GM12873 (cell line): ENCODE measurements around the gene TOR2A.

Experiments used
- TF ChIP-seq, protein P1 (sequence below): IDR thresholded peaks from 2 replicates; pipeline ENCODE4 v1.5.1; 2012; ENCODE audit warnings: low read depth, mild to moderate bottlenecking, moderate library complexity, low read length, control low read depth; ENCODE audit not compliant: insufficient read depth; ENCODE audit errors: missing control alignments

Gene TOR2A

DNA sequence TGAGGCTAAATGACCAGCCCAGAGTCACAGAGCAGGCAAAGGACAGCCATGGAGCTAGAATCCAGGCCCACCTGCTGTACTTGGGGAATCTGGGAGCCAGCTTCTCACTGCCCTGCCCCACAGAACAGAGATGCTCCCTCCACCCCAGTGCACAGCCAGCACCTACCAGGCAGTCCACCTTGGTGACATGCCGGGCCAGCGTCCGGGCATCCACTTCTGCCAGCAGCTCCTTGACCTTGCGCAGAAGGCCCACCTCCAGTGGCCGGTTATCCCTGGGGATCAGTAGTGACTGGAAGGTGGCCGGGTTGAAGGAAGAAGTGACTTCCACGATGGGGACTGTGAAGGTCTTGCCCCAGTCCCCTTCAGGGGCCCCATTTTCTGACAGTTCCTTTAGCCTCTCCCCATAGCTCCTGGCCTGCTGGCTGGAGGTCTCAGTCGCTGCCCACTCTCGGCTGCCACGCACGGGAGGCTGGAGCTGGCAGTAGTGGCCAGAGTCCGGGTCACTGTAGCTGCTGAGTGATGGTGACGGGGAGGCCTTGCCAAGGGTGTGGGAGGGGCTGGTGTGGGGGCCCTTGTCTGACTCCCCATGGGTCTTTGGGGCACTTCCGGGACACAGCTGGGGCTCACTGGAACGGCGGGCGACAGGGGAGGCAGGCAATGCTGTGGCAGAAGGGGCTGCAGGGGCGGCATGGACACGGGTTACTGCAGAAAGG lies 9.5 kb upstream of the TOR2A start:
- TF ChIP-seq, protein P1, sequence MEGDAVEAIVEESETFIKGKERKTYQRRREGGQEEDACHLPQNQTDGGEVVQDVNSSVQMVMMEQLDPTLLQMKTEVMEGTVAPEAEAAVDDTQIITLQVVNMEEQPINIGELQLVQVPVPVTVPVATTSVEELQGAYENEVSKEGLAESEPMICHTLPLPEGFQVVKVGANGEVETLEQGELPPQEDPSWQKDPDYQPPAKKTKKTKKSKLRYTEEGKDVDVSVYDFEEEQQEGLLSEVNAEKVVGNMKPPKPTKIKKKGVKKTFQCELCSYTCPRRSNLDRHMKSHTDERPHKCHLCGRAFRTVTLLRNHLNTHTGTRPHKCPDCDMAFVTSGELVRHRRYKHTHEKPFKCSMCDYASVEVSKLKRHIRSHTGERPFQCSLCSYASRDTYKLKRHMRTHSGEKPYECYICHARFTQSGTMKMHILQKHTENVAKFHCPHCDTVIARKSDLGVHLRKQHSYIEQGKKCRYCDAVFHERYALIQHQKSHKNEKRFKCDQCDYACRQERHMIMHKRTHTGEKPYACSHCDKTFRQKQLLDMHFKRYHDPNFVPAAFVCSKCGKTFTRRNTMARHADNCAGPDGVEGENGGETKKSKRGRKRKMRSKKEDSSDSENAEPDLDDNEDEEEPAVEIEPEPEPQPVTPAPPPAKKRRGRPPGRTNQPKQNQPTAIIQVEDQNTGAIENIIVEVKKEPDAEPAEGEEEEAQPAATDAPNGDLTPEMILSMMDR, result no peak

DNA sequence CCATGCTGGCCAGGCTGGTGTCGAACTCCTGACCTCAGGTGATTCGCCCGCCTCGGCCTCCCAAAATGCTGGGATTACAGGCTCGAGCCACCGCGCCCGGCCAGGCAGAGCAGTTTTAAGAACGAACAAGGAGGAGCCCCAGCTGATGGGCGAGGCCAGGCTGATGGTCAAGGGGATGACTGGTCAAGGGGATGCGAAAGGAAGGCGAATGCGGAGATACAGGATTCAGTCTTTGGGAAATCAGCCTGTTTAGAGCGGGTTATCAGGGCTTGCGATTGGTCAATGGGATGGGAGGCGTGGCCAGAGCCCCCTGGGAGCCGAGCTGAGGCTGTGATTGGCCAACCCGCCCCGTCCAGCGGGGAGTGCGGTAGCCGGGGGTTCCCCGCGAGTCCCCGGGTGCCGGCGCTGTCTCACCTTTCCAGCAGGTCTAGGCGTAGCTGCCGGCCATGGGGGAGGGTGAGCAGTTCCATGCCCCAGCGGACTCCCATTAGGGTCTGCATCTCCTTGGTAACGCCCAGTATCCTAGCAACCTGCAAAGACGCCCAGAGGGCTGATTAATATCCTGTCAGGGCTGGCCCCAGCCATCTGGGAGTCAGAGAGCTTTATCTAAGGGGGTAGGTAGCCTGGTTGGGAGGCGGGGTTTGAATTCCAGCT lies 7.5 kb upstream of the TOR2A start:
- TF ChIP-seq, protein P1, result no peak

DNA sequence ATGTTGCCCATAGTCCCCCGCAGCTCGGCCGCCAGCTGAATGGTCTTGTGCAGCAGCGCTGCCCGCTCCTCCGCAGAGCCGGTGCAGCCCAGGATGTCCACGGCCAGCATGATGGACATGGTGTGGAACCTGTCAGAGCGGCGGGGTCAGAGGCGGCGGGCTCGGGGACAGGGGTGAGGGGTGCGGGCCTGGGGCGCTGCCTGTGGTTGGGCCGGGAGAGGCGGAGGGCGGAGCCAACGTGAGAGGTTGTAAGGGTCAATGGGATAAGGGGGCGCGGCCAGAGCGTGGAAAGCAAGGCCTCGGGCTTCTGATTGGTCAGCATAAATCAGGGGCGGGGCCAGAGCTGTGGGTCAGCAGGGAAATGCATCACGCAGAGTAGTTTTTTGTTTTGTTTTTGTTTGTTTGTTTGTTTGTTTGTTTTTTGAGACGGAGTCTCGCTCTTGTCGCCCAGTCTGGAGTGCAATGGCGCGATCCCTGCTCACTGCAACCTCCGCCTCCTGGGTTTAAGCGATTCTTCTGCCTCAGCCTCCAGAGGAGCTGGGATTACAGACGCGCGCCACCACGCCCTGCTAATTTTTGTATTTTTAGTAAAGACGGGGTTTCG lies 6.8 kb upstream of the TOR2A start:
- TF ChIP-seq, protein P1, result no peak

DNA sequence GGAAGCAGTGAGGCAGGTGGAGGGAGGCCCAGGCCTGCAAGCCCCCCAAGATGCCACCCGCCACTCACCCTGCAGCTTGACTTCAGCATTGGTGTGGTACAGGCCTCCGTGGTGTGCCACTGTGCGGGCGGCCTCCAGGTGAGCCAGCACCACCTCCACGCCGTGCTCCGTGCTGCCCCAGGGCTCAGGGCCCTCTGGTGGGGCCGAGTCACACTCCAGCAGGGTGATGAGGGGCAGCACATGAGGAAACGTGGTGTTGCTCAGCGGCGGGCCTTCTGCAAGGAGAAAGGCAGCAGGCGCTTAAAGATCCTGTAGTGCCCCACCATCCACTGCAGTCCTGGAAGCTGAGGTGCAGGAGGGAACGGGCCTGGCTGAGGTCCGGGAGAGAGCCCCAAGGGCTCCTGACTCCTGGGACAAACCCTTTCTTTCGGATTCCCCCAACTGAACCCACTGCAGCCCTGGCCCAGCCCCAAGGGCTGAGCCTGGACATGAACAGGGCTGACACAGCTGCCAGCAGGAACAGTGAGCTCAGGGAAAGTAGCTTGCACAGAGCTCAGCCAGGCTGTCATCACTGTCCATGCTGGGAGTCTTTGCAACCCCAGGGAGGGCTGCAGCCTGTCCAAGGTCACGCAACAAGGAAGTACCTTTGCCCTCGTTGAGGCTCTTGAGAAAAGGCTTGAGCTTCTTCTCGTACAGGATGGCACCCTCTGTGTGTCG lies 4.7 kb upstream of the TOR2A start:
- TF ChIP-seq, protein P1, result no peak

DNA sequence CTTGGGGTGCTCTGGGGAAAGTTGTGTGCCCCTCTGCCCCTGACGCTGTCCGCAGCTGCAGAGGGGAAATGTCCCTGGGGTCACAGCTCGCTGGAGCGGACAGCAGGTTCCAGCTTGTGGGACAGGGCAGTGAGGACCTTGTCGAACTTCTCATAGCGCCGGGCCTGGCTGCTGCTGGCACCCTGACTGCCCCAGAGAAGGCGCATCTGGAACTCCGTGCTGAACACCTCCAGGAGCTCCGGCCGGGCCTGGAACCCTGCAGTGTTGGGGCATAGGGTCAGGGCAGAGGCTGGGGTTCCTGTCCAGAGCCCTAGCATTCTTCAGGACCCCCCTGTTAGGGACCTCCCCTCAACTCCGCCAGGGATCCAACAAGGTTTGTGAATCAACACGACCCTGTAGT lies 3.6 kb upstream of the TOR2A start:
- TF ChIP-seq, protein P1, result no peak

DNA sequence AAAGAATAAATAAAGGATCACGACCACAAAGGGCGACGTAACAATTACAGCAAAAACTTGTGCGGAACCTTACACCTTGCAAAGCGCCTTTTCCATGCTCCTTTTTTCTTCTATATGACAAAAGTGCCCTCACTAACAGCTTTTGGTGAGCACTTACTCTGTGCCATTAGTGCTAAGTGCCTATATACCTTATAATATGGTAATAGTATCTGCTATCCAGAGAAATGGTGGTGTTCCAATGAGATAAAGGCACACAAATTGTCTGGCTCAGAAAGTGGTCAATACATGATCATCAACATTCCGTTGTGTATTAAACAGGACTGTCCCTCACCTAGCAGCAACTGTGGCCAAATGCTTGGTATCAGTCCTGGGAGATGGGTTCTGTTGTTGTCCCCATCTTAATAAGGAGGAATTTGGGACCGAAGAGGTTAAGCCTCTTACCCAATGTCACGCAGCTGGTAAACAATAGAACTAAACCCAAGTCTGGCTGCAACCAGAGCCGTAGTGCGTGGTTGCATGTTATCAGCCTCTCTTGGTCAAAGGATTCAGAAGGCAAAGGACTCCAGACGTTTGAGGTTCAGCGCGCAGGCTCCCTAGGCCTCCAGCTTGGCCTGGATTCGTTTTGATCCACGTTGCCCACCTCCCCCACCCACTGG lies 564 bp upstream of the TOR2A start:
- TF ChIP-seq, protein P1, result no peak
